GM12873 (cell line): ENCODE measurements around the gene GLUD1.

Experiments used
- TF ChIP-seq, protein P1 (sequence below): IDR thresholded peaks from 2 replicates; pipeline ENCODE4 v1.5.1; 2012; ENCODE audit warnings: low read depth, mild to moderate bottlenecking, moderate library complexity, low read length, control low read depth; ENCODE audit not compliant: insufficient read depth; ENCODE audit errors: missing control alignments

Gene GLUD1

DNA sequence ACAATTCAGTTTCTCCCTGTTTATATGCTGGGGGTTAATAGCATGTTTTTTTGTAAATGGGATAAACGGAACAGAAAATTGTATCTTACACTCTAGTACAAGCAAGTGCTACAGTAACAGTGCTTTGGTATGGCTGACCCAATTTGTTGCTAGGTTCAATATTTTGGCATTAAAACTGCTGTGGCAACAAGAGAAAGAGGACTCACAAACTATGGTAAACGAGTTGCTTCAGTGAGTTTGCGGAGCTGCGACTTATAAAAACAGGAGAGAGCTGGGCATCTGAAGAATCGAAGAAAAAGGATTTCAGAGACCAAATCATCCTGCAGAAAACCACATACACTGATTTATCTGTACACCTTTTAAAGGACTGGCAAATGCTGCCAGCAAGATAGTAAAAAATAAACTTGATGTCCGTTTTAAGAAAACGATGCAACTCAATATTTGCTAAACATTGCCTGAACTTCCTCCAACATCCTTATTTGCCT is 2.2 kb downstream of the GLUD1 start:
- TF ChIP-seq, protein P1, sequence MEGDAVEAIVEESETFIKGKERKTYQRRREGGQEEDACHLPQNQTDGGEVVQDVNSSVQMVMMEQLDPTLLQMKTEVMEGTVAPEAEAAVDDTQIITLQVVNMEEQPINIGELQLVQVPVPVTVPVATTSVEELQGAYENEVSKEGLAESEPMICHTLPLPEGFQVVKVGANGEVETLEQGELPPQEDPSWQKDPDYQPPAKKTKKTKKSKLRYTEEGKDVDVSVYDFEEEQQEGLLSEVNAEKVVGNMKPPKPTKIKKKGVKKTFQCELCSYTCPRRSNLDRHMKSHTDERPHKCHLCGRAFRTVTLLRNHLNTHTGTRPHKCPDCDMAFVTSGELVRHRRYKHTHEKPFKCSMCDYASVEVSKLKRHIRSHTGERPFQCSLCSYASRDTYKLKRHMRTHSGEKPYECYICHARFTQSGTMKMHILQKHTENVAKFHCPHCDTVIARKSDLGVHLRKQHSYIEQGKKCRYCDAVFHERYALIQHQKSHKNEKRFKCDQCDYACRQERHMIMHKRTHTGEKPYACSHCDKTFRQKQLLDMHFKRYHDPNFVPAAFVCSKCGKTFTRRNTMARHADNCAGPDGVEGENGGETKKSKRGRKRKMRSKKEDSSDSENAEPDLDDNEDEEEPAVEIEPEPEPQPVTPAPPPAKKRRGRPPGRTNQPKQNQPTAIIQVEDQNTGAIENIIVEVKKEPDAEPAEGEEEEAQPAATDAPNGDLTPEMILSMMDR: no peak

DNA sequence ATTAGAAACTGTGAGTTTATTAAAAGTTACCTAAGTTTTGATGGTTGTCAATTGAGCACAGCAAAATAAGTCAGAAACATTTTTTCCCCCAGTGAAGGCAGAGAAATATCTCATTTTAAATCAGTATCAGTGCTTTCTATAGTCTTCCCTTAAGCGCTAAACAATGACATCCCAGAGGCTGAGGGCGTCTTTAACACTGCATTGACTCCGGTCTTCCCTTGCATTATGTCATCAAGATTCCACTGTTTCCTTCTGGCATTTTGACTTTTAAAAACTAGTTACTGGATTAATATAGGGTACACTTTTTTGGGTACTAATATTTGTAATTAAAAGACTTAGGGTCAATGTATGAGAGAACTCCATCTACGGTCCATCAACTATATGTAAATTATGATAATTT is 3.9 kb downstream of the GLUD1 start:
- TF ChIP-seq, protein P1: no peak

DNA sequence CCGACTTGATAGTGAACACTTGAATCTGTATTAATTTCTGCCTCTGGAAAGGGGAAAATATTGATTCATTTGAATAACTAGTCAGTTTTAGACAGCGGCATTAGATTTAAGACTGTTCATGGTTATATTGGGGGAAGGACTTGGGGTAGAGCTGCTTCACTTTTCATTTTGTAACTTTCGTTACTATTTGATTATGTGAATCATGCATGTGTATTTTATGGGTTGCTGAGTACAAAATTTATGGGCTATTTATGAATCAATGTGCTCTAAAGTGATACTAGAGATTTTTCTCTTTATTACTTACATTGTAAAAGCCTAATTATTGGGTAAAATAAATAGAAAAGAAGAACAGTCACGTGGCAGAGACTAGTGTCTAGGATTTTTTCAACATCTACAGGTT is 4.9 kb downstream of the GLUD1 start:
- TF ChIP-seq, protein P1: no peak

DNA sequence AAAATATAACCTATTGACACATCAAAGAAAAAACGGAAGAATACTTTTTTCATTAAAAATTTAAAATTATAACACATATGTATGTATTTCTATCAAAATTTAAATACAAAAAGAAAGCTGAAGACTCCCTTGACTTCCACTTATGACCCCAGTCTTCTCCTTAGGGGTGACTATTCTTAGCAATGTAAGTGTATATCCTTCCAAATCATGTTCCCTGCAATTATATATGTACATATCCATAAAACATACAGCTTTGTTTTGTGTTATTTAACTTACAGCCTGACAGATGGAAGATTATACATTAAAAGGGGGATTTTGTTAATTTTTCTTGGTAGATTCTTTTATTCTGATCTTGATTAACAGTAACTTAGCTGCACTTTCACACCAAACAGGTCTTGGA is 9.1 kb downstream of the GLUD1 start:
- TF ChIP-seq, protein P1: no peak

DNA sequence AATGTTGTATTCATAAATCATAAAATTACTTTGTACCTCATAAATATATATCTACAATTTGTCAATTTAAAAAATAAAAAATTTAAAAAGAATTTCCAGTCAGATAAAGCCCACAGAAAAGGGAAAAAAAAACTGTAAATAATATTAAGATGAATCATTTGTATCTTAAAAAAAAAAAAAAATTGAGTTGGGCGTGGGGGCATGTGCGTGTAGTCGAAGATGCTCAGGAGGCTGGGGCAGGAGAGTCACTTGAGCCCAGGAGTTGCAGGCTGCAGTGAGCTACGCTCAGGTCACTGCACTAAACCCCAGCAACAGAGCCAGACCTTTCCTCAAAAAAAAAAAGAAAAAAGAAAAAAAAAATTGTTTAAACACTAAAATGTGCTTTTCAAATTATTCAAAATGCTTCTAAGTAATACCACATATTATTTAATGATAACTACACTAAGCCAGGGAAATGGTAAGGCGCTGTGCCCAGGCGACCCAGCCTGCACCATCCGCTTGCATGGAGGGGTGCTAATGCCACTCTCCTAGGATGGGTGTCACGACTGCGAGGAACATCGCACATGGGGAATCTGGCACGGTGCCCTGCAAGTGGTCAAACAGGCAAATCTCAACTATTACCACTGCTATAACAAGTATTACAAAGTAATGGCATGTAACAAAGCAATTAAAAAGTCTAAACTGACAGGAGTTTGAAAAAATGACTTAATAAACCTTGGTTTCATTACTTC is 15.4 kb downstream of the GLUD1 start:
- TF ChIP-seq, protein P1: no peak

DNA sequence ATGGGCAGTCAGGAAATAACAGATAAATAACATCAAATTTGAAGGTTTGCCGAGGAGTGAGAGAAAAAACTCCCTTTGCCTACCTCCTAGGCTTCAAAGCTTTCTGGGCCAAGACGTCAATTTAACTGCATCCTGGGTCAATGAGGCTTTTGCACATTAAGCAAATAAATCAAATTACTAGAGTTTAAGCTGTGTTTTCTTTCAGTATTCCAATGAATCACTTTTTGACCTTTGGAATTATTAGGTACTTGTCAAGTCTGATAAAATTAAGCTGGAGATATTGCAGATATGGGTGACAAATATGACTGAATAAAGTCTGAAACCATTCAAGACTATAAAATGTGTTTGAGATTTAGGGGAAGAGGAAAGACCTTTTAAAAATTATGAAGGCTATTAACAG is 22.2 kb downstream of the GLUD1 start:
- TF ChIP-seq, protein P1: no peak

DNA sequence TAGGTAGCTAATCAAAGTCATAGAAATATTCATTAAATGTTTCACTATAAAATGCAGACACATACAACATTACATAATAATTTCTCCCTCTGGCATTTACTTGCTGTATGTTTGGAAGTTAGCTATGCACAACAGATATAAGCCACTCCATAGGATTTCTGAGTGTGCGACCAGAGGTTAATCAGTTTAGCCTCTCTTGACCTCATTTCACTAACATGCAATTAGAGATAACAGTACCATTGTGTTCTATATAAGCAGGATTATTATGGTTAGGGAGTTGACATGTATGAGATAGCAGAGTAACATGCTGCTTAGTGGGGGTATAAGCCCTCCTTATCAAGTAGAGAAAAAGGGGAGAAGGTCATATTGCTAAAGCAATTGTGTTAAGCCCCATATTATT is 26.4 kb downstream of the GLUD1 start:
- TF ChIP-seq, protein P1: no peak
